A549 treated with dexamethasone at 1 μM for 4 hours (cell line): ENCODE measurements around the gene ACAD10. TPM values are rescaled to one million over a fixed set of nuclear protein-coding genes. Genes with fewer than 3 reads are reported as not detected.

Experiments used
- total RNA-seq: library from RNA; stranded (reverse); fragments of 200-300 nt; extraction: Qiagen RNA extraction; gene quantifications from 5 replicates; pipeline ENCODE4 v1.2.3, GENCODE V29; 2022

ACAD10 gene
- 7.5 to 11.3 TPM (median 9.8 TPM) in 5 replicates for total RNA-seq

DNA sequence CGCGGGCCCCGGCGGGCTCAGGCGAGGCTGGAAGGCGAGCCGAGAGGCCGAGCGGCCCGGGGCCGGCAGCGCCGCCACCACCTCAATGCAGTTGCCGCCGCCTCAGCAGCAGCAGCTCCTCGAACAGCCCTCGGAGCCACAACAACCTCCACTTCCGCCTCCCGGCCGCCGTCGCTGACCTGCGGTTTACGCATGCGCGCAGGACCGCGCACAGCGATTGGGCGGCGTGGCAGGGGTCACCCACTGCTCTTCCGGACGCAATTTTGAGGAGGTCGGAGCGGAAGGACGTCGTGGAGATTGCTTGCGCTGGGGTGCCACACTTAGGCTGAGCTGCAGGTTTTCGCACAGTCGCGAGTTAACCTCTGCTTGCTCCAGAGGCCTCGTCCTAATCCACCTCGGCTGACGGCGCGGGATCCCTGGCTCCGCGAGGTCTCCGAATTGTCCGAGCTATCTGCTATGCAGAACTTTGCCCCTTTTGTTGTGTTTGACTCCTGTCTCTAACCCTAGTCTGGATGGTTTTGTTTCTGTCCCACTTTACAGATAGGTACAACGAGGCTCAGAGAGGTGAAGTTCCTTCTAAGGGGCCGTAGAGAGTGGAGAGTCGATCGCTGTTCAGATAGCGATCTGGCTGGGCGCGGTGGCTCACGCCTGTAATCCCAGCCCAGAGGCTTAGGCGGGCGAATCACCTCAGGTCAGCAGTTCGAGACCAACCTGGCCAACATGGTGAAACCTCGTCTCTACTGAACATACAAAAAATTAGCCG is at the start of gene ACAD10, which contains the start of gene BRAP:
Gene ACAD10 (plus strand): TSS at position 243 of the 763 bp plus-strand sequence. CDS start 6,657 bp downstream, outside the sequence.
Gene BRAP (minus strand): TSS at position 146 of the 763 bp plus-strand sequence. CDS start 164 bp downstream, outside the sequence.

DNA sequence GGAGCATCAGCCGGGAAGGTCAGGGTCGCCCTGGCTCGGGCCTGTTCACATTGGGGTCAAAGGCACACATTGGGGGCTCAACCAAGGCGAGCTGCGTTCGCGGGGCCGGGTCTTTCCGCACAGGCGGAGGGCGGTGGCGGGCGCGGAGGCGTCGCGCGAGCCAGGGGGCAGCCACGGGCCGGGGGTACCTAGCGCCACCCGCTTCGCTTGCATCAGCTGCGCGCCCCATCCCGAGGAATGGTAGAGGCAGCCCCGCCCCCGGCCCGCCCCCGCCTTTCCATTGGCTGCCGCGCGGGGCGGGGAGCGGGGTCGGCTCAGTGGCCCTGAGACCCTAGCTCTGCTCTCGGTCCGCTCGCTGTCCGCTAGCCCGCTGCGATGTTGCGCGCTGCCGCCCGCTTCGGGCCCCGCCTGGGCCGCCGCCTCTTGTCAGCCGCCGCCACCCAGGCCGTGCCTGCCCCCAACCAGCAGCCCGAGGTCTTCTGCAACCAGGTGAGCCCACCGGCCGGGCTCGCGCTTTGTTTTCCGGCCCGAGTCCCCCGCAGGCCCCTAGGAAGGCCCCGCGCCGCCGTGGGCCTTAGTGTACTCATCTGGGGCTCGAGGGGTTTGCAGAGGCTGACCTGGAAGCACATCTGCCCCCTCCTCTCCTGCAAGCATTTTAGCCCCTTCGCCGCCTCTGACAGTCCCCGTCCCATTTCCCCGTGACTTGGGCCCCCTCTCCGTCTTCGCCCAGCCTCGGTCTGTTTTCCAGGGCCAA is 80.9 kb downstream of the ACAD10 start, which contains the start of gene ALDH2:
Gene ALDH2 (plus strand): TSS at position 326 of the 754 bp plus-strand sequence. CDS start 50 bp downstream, at position 376.

Other genes starting within 250 kb of the ACAD10 start
- 39.2 to 64.9 TPM (median 55.3 TPM) in 5 replicates for gene ATXN2, start 86.7 kb upstream of the ACAD10 start, total RNA-seq
- 11.2 to 15.6 TPM (median 13.7 TPM) in 5 replicates for gene BRAP, start 97 bp upstream of the ACAD10 start, total RNA-seq
- 68.8 to 81.4 TPM (median 79.4 TPM) in 5 replicates for gene ALDH2, start 80.9 kb downstream of the ACAD10 start, total RNA-seq
- 46.3 to 60.6 TPM (median 55.1 TPM) in 5 replicates for gene MAPKAPK5, start 156.2 kb downstream of the ACAD10 start, total RNA-seq